Activated CD4-positive, alpha-beta T cell treated with anti-CD3 and anti-CD28 coated beads, Interleukin-2, Interleukin-4, amounts not matched to agents 100 ng/mL and 50 ng/mL, durations not matched to agents 16 hours and 8 hours (primary cell): ENCODE measurements around the gene PDGFA.

Source experiments
- DNase-seq: peaks from one replicate; pipeline ENCODE4 v3.0.0-alpha.2; 2020; ENCODE audit warnings: low spot score

PDGFA gene

DNA sequence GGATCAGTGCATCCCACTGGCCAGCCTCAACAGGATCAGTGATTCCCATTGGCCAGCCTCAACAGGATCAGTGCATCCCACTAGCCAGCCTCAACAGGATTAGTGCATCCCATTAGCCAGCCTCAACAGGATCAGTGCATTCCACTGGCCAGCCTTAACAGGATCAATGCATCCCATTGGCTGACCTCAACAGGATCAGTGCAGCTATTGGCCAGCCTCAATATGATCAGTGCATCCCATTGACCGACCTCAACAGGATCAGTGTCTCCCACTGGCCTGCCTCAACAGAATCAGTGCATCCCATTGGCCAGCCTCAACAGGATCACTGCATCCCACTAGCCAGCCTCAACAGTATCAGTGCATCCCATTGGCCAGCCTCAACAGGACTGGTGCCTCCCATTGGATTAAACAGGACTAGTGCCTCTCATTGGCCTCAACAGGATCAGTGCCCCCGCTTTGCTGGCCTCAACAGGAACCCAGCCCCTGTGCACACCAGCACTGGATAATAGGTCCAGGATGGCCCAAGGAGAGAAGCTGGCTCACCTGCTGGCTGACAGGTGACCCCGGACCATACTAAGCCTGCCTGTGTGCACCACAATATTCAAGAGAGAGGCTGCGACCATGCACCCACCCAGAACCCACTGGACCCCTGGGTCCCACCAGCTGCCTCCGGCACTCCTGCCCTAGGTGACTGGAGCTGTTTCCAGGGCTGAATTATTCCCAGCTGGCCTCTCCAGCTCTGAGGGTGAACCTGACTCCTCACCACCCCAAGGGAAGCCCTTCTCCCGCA, 59.9 kb downstream of the PDGFA start:
- DNase-seq, result no peak

DNA sequence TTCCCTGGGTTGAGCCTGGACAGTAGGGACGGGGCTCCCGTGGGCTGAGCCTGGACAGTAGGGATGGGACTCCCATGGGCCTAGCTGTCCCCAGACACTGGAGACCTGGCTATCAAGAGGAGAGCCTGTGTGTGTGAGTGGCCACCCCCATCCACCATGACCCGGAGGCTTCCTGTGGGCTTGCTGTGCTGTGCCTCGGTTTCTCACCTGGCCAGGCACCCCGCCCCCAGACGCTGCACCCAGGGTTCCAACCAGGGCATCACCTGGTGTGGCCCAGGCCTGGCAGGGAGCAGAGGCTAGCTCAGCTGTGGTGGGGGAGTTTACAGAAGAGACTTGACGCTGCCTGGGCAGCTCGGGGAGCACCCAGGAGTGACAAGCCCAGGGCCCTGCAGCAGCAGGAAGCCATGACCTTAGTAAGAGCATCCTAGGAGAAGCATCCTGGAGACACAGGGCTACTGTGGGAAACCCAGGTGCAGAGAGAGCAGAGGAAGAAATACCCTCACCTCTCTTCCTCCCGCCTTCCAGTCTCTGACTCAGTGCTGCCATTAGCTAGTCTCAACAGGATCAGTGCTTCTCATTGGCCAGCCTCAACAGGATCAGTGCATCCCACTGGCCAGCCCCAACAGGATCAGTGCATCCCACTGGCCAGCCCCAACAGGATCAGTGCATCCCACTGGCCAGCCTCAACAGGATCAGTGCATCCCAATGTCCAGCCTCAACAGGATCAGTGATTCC, 61.0 kb downstream of the PDGFA start:
- no peak for DNase-seq

DNA sequence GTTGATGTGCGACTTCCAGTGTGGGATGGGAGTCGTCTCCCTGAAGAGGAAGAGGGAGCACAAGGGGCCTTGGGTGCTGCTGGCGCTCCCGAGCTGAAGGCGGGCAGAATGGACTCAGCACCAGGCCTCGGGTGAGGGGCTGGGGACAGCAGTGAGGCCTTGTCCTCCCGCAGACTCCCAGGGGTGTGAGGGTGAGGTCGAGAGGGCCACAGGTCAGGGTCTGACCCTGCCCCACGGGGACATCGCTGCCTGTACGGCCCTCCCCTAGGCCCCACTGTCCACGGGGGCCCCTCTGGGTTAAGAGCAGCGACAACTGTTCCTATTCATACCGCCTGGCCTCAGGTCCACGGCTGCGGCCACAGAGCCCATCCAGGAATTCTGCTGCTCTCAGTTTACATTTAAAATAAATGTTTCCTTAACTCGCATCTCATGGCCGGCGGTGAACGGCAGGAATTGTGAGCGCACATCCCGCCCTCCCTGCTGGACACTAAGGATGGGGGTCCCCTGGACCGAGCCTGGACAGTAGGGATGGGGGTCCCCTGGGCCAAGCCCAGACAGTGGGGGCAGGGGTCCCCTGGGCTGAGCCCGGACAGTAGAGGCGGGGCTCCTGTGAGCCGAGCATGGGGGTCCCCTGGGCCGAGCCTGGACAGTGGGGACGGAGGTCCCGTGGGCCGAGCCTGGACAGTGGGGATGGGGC, 61.7 kb downstream of the PDGFA start:
- DNase-seq, result no peak

DNA sequence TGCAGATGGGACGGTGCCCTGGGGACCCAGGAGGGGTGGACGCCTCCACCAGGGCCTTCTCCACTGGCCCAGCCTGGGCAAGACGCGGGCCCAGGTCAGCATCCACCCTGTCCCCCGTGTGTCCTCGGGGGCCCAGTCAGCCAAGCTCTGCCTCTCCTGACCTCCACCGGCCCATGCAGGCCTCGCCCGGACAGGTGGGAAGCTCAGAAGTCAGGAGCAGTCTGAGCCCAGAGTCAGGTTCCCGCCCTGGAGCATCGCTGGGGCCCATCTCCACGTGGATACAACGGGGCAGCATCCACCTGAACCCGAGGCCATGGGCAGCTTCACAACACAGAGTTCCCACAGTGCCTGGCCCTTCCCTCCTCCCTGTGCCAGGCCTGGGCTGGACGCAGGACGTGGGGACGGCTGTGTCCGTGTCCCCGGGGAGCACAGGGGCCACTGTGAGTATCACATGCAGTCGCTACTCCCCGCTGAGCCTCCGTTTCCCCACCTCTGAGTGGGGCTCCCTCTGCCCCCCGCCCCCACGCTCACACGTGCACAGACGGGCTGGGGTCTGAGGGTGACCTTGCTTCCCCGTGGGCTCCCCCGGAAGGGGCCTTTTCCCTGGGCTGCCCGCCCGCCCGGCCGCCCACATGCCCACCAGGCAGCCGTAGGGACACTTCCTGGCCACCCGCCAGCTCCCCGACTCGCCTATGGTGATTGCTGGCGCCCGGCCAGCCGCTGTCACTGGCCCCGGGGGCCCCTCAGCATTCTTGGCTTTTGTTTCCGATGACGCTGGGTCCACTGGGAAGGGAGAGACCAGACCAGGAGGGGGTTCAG, 64.3 kb downstream of the PDGFA start:
- no peak for DNase-seq

DNA sequence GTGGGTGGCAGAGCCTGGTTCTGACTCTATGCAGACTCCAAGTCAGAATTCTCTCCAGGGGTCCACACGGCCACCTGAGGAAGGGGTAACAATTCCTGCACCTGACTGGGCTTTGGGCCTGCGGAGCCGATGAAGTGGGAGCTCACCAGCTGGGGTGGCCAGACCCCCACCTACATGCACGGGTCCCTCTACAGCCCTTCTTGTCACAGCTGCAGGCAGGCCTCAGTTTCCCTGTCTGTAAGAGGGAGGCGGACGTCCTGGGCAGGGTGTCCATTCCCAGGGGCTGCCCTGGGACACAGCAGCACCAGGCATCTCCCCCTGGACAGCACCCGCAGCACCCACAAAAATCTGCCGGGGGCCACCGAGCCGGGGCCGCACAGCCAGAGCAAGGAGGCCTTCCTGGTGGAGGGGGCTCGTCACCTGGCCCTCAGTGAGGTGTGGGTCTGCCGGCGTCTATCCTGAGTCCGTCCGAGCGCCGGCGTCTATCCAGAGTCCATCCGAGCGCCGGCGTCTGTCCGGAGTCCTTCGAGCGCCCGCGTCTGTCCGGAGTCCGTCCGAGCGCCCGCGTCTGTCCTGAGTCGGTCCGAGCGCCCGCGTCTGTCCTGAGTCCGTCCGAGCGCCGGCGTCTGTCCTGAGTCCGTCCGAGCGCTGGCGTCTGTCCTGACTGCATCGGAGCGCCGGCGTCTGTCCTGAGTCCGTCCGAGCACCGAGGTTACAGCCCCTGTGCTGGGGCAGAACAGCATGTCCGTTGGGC, 65.1 kb downstream of the PDGFA start:
- DNase-seq, result no peak

DNA sequence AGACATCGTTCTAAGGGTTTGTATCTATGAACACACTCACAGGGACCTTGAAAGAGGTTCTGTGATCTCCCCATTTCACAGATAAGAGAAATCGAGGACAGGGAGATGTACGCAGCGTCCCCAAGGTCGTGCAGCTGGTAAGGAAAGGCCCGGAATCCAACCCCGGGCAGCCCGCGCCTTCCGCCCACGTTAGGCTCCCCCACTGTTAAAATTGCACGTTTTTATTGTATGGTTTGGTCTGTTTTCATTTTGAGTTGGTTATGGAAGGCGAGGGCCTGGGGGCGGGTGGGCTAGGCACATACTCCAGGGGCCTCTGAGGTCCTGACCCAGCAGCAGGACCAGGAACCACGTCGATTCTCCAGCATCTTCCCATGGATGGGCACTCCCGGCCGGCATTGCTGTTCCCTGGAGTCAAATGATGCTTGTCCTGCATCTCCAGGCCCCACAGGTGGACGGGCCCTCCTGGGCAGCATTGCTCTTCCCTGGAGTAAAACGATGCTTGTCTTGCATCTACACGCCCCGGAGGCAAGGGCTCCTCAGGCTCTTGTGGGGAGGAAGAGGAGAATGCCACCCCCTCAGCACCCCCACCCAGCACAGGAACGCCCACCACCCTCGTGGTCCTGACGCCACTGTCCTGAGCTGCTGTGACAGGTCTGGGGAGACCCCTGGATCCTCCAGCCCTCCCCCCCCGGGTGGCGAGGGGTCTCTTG, 65.9 kb downstream of the PDGFA start:
- no peak for DNase-seq

DNA sequence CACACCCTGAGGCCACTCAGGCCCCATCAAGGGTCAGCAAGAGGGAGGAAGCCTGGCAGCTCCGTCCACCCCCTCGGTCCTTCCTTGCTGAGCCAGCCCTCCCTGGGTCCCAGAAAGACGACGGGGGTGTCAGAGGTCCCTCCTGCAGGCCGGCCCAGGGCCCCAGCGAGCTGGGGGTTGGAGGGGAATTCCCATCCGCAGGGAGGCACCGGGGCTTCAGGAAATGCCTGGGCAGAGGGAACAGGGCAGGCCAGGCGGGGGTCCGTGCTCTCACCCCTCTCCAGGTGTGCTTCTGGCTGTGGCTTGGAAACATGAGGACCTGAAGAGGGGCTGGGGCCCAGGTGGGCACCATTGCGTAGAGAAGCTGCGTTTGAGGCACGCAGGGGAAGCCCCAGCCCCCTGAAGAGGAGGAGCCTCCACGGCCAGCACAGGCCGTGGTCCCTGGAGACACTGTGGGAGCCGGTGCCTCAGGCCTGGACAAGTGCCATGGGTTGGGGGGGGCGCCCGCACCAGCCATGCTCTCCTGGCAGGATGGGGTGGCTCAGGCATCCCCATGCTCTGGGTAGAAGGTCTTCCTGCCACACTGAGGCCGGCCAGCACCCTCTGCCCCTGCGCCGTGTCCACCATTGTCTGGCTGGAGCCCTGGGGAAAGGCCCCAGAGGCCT, 66.7 kb downstream of the PDGFA start:
- no peak for DNase-seq

DNA sequence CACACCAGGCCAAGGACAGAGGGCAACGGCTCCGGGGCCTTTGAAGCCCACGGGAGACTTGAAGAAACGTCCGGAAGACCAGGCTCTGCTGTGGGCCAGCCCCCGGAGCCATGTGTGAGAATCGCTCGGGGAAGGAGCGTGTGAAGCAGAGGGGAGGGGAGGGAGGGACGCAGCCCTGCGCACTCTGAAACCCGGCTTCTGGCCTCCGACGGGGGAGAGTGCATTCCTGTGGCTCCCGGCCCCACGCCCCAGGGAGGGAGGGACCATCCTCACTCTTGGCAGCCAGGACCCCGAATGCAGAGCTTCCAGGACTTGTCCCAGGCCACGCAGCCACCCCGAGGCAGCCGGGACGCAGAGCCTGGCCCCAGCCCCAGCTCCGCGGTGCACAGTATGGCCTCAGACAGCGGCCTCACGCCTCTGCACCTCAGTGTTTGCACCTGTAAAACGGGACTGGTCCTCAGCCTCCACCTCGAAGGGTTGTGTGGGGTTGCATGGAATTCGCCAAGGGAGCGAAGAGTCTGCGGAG, 67.4 kb downstream of the PDGFA start:
- no peak for DNase-seq

DNA sequence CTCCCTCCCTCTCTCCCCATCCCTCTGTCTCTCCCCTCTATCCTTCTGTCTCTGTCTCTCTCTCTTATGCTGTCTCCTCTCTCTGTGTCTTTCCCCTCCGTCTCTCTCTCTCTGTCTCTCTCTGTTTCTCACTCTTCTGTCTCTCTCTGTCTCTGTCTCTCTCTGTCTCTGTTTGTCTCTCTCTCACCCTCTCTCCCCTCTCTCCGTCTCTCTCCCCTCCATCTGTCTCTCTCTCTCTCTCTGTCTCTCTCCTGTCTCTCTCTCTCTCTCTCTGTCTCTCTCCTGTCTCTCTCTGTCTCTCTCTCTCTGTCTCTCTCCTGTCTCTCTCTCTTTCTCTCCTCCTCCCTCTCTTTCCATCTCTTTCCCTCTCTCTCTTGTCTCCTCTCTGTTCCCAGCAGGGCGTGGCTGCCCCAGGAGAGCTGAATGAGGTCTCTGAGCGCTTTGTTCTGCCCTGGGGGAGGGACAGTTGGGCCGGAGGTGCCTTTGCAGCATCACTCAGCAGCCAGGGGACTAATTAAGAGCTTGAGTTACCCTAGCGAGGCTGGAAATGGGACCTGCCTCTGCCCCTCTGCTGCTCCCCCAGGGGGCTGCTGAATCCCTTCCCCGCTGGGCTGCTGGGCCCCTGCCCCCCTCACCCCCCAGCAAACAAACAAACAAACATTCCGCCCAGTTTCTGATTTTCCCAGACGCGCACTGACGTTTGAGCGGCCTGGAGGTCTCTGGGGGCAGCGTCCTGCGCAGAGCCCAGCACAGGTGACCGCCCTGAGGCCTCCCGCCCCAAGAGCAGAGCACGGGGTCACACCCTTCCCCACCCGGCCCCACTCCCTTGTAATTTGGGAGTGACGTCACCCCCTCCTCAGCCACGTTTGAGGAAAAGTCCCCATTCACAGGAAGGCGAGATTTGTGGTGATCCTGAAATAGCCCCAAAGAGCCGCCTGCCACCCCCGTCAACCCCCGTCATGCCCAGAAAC, 68.1 kb downstream of the PDGFA start:
- no peak for DNase-seq

DNA sequence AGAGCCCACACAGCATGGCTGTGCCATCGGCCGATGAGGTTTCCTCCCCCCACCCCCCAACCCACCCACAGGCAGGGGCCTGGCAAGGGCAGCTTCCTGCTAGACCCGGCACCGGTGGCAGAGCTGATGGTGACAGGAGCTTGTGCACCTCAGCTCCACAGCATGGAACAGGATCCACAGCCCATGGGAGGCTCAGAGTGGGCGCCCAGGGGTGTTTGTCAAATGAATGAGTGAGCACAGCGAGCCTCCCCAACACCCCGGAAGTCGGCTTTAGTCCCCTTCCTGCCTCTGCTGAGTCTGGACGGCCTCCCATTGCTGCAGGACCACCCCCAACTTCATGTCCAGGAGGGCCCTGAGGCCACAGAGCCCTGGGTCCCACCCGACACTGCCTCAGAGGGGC, 68.9 kb downstream of the PDGFA start:
- no peak for DNase-seq

DNA sequence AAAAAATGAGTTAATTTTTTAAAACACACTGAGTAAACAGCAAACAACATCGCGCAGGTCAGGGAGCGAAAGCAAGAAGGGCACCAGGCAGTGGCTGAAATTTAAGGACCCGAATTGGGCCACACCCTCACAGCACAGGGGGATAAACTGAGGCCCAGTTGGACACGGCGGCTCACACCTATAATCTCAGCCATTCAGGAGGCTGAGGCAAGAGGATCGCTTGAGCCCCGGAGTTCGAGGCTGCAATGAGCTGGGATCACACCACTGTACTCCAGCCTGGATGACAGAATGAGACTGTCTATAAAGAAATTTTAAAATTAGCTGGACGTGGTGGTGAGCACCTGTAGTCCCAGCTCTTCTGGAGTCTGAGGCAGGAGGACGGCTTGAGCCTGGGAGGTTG, 69.6 kb downstream of the PDGFA start:
- DNase-seq, result no peak

DNA sequence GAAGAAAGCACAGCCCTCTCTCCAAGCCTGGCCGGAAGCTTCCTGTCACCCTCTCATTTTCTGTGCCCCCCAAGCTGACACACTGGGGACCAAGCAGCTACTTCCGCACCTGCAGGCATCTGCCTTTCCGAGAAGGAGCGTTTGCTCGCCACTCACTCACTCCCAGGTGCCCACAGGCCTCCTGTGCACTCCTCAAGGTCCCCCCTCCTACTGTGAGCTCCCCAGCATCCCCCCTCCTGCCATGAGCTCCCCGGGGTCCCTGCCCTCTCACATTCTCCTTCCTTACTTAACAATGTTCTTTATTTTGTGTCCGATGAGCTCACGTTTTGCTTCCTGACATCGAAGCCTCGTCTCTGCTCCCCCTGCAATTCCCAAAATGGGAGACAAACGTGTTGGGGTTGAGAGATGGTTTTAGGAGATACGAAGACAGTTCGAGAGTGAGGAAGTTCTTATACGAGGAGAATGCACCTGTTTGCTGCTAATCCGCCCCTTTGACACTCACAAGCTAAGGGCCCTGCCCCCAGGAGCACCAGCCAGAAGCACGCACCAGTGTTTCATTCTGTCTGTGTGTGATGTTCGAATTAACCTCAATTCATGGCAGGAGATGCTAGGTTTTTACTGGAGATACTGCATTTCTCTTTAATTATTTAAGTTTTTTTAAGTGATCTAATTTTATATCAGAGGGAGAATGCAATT, 70.2 kb downstream of the PDGFA start:
- DNase-seq, result no peak

DNA sequence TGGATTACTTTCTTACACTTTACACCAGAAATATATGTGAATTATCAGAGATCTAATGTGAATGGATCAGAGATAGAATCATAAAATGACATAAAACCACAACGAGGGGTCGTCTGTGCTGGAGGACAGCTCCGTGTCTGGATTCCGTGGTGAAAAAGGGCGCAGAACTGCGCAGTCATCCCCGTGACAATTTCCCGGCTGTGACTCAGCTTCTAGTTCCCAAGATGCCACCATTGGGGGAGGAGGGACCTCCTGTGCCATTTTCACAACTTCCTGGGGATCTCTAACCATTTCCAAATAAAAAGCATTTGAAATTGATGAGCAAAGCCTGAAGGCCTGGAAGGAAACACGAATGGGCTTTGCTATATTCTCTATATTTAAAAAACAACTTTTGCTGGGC, 72.1 kb downstream of the PDGFA start:
- no peak for DNase-seq
